Fibroblast of gingiva (primary cell): ENCODE data around the gene TCEAL8.
"Not testable (repeated sequence)": the region's sequence is repeated elsewhere in the genome, so short reads cannot be mapped to it uniquely, and the experiment has no call there.

Experiments used
- DNase-seq: peaks from one replicate; pipeline ENCODE4 v3.0.0-alpha.2; 2011; ENCODE audit warnings: low read depth

The TCEAL8 gene

DNA sequence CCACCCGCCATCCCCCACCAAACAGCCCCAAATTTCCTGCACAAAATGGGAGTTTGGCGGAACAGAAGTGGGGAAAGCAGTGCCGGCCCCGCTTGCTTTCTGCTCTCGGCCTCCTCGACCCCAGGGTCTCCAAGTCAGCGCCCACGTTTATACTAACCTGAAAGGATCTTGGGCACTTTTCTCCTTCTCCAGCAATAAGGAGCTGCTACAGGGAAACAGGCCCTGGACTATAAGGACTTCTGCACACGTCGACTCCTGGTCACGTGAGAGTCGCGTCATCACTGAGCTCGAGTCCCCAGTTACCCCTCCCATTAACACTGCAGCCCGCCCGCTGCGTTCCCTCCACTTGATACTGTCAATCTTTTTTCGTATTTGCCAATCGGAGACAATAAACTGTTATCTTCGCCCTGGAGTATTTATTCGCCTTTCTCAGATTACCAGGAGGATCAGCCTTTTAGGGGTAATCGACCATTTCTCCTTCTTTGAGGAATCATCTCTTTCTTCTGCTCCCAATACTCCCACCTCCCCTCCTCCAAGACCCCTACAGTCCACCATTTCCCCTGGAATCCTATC is at the start of gene TCEAL8:
TSS of gene TCEAL8 (minus strand) at position 235 of the 573 bp plus-strand sequence. CDS start 1,176 bp downstream, outside the sequence.
- DNase-seq: peak; percentile 66

DNA sequence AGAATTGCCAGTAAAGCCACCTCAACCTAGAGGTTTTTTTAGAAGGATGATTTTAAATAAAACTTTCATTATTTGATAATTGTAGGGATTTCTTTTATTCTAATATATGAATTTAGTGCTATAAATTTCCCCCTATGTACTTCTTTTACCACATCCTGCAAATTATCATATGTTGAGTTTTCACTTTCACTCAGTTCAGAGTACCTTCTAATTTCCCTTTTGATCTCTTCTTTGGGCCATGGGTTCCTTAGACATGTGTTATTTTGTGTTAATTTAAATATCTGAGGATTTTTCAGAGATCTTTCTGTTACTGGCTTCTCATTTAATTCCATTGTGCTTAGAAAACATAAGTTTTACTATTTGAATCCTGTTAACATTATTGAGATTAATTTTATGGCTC is 49.8 kb upstream of the TCEAL8 start:
- DNase-seq: no peak

GRCh38 chrX:103293118-103293517 is 38.2 kb upstream of the TCEAL8 start:
- DNase-seq: no peak

- DNase-seq: no peak
Measured at GRCh38 chrX:103279624-103280023, 24.7 kb upstream of the TCEAL8 start.

DNA sequence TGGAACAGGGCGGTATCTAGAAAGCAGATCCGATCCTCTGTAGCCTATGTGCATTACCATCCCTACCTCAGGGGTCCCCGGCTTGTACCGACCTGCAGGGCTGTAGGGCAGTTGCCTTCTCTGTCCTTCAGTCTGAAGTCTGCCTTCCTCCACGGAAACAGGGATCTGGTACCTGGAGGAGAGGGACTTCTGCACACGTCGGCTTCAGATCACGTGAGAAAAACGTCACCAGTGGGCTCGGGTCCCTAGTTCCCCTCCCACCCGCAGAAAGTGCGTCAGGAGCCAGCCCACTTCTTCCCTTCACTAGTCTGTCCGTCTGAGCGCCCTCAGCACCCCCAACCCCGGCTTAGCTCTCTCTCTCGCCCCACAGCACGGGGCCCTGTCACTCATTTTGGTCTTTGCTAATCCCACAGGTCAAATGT is 21.6 kb upstream of the TCEAL8 start, which contains the start of gene TCEAL5:
TSS of gene TCEAL5 (minus strand) at position 170 of the 422 bp plus-strand sequence. CDS start 2,187 bp downstream, outside the sequence.
- no peak for DNase-seq

- no peak for DNase-seq
Measured at GRCh38 chrX:103275947-103276567, 21.1 kb upstream of the TCEAL8 start.

DNA sequence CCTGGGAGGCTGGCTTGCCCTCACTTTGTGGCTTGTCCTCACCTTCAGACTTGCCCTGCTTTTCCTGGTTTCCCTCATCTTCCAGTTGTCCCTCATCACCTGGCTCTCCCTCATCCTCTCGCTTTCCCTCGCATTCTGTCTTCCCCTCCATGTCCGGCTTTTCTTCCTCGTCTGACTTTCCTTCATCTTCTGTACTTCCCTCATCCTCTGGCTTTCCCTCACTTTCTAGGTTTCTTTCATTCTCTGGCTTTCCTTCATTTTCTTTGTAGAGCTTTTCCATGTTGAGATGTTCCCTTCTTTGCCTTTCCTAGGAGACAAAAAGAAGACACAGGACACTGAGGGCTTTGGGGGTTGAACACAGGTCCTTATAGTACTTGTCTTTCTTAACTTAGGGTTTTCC is 19.3 kb upstream of the TCEAL8 start:
- DNase-seq: no peak

- no peak for DNase-seq
Measured at GRCh38 chrX:103258275-103258674, 3.3 kb upstream of the TCEAL8 start.

GRCh38 chrX:103256651-103257050 is 1.7 kb upstream of the TCEAL8 start:
- no peak for DNase-seq

DNA sequence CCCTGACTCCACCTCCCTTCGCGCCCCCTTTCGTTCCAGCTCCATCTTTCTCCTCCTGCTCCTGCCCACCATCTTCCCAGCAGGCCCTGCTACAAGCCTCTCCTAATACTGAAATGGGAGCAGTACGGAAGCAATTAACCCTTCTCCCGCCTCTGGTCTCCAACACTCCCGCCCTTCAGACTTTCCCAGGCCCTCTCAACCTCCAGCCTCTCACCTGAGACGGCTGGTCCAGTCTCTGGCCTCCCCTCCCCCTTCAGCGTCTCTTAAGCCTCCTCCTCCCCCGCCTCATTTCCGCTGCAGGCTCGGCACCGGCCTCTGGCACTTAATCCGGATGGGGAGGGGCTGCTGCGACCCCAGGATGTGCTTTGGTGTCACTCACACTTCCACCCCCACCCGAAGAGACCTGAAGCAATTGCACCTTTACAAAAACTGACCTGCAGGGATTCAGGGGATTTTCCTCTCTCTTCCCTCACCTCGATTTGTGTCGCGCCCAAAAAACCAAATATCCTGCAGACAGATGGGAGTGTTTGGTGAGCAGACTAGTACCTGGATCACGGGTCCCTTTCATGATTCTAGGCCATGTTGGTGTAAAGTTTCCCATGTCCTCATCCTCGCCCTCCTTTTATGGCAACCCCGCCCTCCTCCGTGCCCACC is 657 bp downstream of the TCEAL8 start:
- peak; percentile 20 for DNase-seq

DNA sequence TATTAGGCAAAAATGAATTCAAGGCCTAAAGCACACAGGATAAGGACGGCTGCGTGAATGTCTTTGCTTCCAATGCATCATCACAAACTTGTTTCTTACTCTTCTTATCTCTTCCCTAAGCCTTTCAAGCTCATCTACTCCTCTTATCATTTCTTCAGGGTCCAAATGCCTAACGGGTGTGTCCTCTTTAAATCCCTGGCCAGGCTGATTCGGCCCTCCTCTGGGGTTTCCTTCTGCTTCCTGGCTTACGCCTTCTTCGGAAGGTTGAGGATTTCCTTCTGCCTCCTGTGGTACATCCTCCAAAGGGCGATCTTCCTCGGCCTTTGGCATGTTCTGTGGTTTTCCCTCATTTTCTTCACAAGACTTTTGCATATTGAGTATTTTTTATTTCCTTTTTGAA is 1.3 kb downstream of the TCEAL8 start:
- no peak for DNase-seq

- DNase-seq: no peak
Measured at GRCh38 chrX:103250977-103251376, 4.0 kb downstream of the TCEAL8 start.

DNA sequence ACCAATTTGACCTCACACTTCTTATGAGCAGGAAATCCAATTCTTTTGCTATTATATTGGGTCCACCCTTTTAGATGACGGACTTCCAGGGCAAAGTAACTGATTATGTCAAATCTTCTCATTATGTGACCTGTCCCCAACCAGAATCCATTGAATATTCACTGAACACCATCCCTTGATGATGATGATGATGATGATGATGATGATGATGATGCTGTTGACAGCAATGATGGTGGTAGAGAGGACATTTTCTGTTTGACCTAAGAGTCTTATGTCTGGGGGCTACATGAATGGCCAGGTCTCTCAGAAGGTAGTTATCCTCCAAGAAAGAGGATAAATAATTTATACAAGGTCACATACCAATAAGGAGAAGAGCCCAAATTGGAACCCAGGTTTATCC is 5.2 kb downstream of the TCEAL8 start:
- no peak for DNase-seq

GRCh38 chrX:103248553-103248952 is 6.4 kb downstream of the TCEAL8 start:
- no peak for DNase-seq

- no peak for DNase-seq
Measured at GRCh38 chrX:103240155-103240554, 14.8 kb downstream of the TCEAL8 start.

DNA sequence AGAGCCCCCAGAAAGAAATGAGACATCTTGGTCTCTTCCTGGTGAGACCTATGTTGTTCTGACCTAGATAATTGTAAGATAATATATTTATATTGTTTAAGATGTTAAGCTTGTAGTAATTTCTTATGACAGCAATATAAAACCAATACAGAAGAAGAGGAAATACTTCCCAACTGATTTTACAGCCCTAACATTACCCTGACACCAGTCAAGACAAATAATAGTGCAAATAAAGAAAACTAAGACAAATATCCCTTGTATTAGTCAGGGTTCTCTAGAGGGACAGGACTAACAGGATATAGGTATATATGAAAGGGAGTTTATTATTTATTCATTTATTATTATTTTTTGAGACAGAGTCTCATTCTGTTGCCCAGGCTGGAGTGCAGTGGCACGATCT is 18.7 kb downstream of the TCEAL8 start:
- DNase-seq: no peak

DNA sequence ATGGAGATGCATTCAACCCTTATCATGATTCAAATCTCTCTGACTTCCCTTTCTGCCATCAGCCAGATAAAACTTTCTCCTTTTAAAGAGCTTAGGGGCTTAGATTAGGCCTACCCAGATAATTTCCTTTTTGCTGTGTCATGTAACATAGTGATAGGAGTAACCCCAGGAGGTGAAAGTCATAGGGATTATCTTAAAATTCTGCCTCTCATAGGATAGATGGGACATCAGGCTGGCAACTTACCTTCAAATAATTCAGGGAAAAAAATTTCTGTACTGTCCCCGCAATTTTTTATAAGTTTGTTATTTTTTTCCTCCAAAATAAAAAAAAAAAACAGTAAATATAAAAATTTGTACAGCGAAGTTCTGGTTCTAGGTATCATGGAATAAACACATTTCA is 19.3 kb downstream of the TCEAL8 start:
- not testable (repeated sequence) for DNase-seq

GRCh38 chrX:103234869-103235268 is 20.1 kb downstream of the TCEAL8 start:
- DNase-seq: no peak

- DNase-seq: no peak
Measured at GRCh38 chrX:103233263-103233662, 21.7 kb downstream of the TCEAL8 start.

- not testable (repeated sequence) for DNase-seq
Measured at GRCh38 chrX:103225918-103226317, 29.0 kb downstream of the TCEAL8 start.

- DNase-seq: no peak
Measured at GRCh38 chrX:103220511-103221323, 34.2 kb downstream of the TCEAL8 start.

- DNase-seq: no peak
Measured at GRCh38 chrX:103215425-103215991, 39.4 kb downstream of the TCEAL8 start.
